GM19467 (cell line): ENCODE data around the gene NUDT19.
"Not testable (repeated sequence)": the region's sequence is repeated elsewhere in the genome, so short reads cannot be mapped to it uniquely, and the experiment has no call there.

Source experiments
- ATAC-seq: cut with Tn5 transposase; IDR thresholded peaks from one replicate; pipeline ENCODE4 v1.9.1; 2021; ENCODE audit warnings: mild to moderate bottlenecking, moderate library complexity; ENCODE audit not compliant: unreplicated experiment

NUDT19 gene

DNA sequence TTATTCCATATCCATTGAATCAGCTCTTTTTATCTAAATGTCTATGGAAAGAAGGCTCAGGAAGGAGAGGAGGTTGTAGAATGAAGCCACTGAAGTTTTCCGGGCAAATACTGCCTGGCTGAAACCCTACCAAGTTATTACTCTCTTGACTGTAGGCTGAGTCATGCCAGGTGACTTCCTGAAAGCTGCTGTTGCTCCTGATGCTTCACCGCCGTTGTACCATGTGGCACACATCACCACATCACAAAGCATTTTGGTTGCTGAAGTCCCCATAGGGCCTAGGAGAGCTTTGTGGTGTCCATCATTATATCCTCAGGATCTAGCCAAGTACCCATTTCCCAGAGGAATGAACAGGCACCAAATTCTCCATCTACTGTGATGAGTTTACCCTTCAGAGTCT, 16.8 kb downstream of the NUDT19 start:
- no peak for ATAC-seq

- ATAC-seq, result no peak
Measured at GRCh38 chr19:32709032-32709431, 17.4 kb downstream of the NUDT19 start.

- ATAC-seq, result no peak
Measured at GRCh38 chr19:32711747-32712146, 20.1 kb downstream of the NUDT19 start.

- not testable (repeated sequence) for ATAC-seq
Measured at GRCh38 chr19:32716203-32716602, 24.6 kb downstream of the NUDT19 start.

DNA sequence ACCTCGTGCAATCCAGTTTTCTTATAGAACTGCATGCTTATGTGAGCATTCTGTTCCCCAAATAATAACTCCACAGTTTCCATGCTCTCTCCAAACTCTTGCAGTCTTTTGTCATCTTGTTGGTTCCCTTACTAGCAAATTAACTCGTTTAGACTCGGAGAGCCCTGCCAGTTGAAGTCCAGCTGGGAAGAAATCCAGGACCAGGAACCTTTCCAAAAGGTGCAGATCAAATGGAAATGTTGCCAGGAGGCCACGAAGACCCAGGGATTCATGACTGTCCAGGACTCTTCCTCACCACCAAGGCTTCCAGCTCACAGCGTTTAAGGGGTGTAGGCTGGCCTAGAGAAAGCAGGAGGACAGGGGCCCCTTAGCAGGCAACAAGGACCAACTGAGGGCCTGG, 25.9 kb downstream of the NUDT19 start:
- ATAC-seq, result no peak

- no peak for ATAC-seq
Measured at GRCh38 chr19:32718286-32718685, 26.7 kb downstream of the NUDT19 start.

- no peak for ATAC-seq
Measured at GRCh38 chr19:32719611-32720059, 28.0 kb downstream of the NUDT19 start, which contains the start of gene TDRD12. TSS of gene TDRD12 (plus strand) at chr19:32719767. CDS start at chr19:32720073, 306 bp downstream.

DNA sequence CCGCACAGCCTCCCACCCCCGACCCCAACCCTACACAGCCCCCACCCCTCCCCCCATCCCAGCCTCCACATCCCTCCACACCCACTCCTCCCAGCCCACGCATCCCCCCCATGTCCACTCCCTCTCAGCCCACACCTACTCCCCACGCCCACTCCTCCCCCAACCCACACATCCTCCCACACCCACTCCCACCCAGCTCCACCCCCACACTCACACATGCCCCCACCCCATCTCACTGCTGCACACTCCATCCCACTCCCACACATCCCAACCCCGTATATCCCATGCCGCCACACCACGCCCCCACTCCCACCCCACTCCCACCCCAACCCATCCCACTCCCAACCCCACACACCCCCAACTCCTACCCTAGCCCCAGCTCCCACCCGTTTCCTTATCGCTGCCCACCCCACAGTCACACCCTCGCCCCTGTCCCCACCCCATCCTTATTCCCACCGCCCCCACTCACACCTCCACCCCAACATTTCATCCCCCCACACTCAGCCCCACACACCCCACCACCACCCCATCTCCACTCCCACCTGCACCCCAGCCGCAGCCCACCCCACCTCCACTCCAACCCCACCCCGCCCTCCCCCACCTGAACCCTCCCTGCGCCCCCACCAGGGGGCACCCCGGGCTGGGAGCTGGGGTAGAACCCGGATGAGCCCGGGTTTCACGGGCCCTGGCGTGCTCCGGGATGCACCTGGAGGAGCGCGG, 28.8 kb downstream of the NUDT19 start:
- no peak for ATAC-seq

GRCh38 chr19:32720936-32721250, 29.3 kb downstream of the NUDT19 start:
- ATAC-seq, result no peak

DNA sequence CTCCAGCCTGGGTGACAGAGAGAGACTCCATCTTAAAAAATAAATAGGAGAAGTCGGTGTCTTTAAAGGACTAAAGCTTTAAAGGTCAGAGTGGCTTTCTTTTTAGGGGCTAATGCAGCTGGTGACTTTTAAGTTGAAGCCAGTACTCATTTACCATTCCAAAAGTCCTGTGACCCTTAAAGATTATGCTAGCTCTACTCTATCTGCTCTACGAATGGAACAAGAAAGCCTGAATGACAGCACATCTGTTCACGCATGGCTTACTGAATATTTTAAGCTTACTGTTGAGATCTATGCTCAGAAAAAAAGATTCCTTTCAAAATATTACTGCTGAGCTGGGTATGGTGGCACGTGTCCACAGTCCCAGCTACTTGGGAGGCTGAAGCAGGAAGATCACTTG, 44.3 kb downstream of the NUDT19 start:
- no peak for ATAC-seq

DNA sequence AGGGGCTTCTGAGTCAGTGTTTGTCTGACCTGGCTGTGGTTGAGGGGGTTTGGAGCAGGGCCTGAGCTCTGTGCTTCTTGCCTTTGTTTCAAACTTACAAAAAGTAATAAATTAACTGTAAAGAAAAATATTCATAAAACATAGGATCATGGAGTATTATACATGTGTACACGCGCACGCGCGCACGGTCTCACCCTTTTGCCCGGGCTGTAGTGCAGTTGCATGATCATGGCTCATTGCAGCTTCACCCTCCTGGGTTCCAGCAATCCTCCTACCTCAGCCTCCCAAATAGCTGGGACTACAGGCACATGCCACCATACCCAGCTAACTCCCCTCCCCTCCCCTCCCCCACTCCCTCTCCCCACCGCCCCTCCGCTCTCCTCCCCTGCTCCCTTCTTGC, 51.4 kb downstream of the NUDT19 start:
- no peak for ATAC-seq

GRCh38 chr19:32743447-32743846, 51.8 kb downstream of the NUDT19 start:
- no peak for ATAC-seq

- ATAC-seq, result no peak
Measured at GRCh38 chr19:32744555-32745325, 53.1 kb downstream of the NUDT19 start.

DNA sequence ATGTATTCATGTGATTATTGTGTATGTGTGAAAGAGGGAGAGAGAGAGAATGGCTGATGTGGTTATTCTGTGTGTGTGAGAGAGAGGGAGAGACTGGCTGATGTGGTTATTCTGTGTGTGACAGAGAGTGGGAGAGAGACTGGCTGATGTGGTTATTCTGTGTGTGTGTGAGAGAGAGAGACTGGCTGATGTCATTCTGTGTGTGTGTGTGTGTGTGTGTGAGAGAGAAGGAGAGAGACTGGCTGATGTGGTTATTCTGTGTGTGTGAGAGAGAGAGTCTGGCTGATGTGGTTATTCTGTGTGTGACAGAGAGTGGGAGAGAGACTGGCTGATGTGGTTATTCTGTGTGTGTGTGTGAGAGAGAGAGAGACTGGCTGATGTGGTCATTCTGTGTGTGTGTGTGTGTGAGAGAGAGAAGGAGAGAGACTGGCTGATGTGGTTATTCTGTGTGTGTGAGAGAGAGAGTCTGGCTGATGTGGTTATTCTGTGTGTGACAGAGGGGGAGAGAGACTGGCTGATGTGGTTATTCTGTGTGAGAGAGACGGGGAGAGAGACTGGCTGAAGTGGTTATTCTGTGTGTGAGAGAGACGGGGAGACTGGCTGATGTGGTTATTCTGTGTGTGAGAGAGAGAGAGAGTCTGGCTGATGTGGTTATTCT, 54.1 kb downstream of the NUDT19 start:
- not testable (repeated sequence) for ATAC-seq

DNA sequence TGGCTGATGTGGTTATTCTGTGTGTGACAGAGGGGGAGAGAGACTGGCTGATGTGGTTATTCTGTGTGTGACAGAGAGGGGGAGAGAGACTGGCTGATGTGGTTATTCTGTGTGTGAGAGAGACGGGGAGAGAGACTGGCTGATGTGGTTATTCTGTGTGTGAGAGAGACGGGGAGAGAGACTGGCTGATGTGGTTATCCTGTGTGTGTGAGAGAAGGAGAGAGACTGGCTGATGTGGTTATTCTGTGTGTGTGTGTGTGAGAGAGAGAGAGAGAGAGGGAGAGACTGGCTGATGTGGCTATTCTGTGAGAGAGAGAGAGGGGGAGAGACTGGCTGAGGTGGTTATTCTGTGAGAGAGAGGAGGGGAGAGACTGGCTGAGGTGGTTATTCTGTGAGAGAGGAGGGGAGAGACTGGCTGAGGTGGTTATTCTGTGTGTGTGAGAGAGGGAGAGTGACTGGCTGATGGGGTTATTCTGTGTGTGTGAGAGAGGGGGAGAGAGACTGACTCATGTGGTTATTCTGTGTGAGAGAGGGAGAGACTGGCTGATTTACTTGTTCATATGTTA, 55.1 kb downstream of the NUDT19 start:
- not testable (repeated sequence) for ATAC-seq

DNA sequence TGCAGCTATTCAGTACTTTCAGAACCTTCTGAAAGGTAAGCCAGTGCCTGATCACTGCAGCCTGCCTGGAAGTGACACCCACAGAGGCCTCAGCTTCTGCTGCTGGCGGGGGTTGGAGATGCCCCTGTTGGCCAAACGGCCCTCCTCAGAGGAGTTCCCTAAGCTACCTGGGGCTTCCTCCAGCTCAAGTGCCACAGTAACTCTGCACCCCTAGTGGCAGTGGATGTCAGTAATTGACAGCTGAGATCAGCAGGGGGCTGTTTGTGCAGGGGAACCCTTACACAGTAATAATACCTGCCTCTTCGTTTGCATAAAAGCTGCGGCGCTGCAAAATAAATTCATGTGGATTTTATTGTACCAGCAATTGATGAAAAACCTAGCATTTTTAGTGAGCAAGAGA, 56.9 kb downstream of the NUDT19 start:
- ATAC-seq, result no peak

DNA sequence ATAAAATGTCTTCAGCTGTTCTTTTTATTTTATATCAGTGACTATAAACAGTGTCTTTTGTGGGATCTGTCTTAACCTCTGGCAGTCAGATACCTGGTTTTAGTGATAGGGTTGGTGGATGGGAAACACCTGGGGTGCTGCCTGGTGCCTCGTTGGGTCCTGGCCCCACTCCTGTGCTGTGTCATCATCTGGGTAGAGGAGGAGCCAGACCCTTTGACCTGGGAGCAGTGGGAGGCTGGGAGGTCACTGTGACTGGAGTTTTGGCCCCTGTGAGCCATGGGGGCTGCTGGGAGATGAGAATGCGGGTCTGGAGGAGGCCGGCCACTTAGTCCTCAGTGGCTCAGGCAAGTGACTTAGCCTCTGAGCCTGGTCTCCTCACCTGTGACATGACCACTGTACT, 57.3 kb downstream of the NUDT19 start:
- ATAC-seq, result no peak

GRCh38 chr19:32749361-32749760, 57.7 kb downstream of the NUDT19 start:
- ATAC-seq, result no peak

DNA sequence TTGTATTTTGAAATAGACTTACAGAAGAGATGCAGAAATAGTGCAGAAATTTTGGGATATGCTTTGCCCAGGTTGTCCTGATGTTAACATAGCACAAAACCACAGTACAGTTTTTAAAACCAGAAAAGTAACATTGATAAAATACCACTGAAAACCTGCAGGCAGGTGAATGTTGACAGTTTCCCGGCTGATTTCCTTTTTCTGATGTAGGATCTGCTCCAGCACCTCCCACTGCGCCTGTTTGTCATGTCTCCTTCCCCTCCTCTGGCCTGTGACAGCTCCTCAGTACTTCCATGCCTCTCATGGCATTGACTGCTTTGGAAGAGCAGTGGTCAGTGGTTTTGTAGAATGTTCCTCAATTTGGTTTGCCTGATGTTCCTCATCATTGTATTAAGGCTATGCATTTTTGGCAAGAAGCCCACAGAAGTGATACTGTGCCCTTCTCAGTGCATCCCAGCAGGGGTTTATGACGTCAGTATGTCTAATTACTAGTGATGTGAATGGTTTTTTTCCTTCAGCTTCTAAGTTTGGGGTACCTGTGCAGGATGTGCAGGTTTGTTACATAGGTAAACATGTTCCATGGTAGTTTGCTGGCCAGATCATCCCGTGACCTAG, 58.9 kb downstream of the NUDT19 start:
- ATAC-seq, result no peak

GRCh38 chr19:32751066-32751465, 59.4 kb downstream of the NUDT19 start:
- no peak for ATAC-seq

GRCh38 chr19:32757189-32757588, 65.6 kb downstream of the NUDT19 start:
- no peak for ATAC-seq
